GM12874 (cell line): ENCODE results near the gene CHAD.

Source experiments
- CTCF ChIP-seq: IDR thresholded peaks from 2 replicates; pipeline ENCODE4 v1.5.1; 2011; ENCODE audit warnings: low read depth, mild to moderate bottlenecking, control low read depth, low read length, moderate library complexity; ENCODE audit not compliant: insufficient read depth

CHAD gene

GRCh38 chr17:50492214-50492613 is 23.5 kb upstream of the CHAD start:
- TF ChIP-seq CTCF = no peak

- TF ChIP-seq CTCF = no peak
Observed at GRCh38 chr17:50491505-50491904, 22.8 kb upstream of the CHAD start.

GRCh38 chr17:50488880-50489279 is 20.2 kb upstream of the CHAD start:
- no peak for TF ChIP-seq CTCF

- TF ChIP-seq CTCF = no peak
Observed at GRCh38 chr17:50487213-50488096, 18.8 kb upstream of the CHAD start.

GRCh38 chr17:50484386-50485155 is 15.9 kb upstream of the CHAD start:
- TF ChIP-seq CTCF = no peak

- TF ChIP-seq CTCF = no peak
Observed at GRCh38 chr17:50483266-50483665, 14.6 kb upstream of the CHAD start.

- TF ChIP-seq CTCF = peak; percentile 84
Observed at GRCh38 chr17:50482516-50482915, 13.8 kb upstream of the CHAD start.
